SK-N-SH (cell line): Measurements from ENCODE around the gene SEC11A. TPM values are rescaled to one million over a fixed set of nuclear protein-coding genes. Genes with fewer than 3 reads are reported as not detected.
"Not testable (repeated sequence)": the region's sequence is repeated elsewhere in the genome, so short reads cannot be mapped to it uniquely, and the experiment has no call there.

Source experiments
- CTCF ChIA-PET: fragments of 300-600, 350-600 bp; formaldehyde crosslinking; extraction: SDS; loops from one replicate; lab custom pipeline; 2021; lab: Yijun Ruan, JAX
- POLR2A ChIA-PET: fragments of 350-600 bp; sonication (Branson Sonifier 250); formaldehyde crosslinking; extraction: SDS; loops from one replicate; lab custom pipeline; 2020; ENCODE audit warnings: antibody characterized with exemption, inconsistent platforms; lab: Yijun Ruan, JAX
- DNase-seq: peaks from one replicate; pipeline ENCODE4 v3.0.0; 2012
- H2AFZ ChIP-seq: fragments of 200-600 bp; sonication (generic); 2 replicates; pipeline ENCODE4 v1.8.1; 2016; ENCODE audit warnings: antibody characterized with exemption, mild to moderate bottlenecking, low read depth
- H3F3A ChIP-seq: fragments of 200-600 bp; sonication (generic); replicated peaks from 2 replicates; pipeline ENCODE3; 2016; ENCODE audit warnings: antibody characterized with exemption, mild to moderate bottlenecking; ENCODE audit not compliant: insufficient read depth
- H3K27ac ChIP-seq, 2 experiments: fragments of 200-500 bp in 1 of 2; fragments of 200-600 bp in 1 of 2; sonication (Bioruptor generic) in 1 of 2; sonication (generic), shearing (Covaris generic) in 1 of 2; 2 replicates each; pipeline versions ENCODE4 v1.5.1 to v1.6.1; 2014 to 2016; ENCODE audit warnings: low read depth in 2 of 2, inconsistent platforms in 1 of 2, low read length in 1 of 2, mild to moderate bottlenecking in 1 of 2, mixed read lengths in 1 of 2
- H3K27me3 ChIP-seq: fragments of 200-600 bp; sonication (generic), shearing (Covaris generic); 2 replicates; pipeline ENCODE4 v1.6.1; 2016; ENCODE audit warnings: mixed run types; ENCODE audit not compliant: insufficient read depth
- H3K36me3 ChIP-seq, 2 experiments: fragments of 200-500 bp in 1 of 2; fragments of 200-600 bp in 1 of 2; sonication (Bioruptor generic) in 1 of 2; sonication (generic) in 1 of 2; replicated peaks in 1 of 2; 2 replicates each; pipeline versions ENCODE3 to v1.5.1; 2014 to 2016; ENCODE audit warnings: low read length in 1 of 2, mild to moderate bottlenecking in 1 of 2; ENCODE audit not compliant: insufficient read depth in 2 of 2, control insufficient read depth in 1 of 2
- H3K4me1 ChIP-seq, 2 experiments: fragments of 200-500 bp in 1 of 2; fragments of 200-600 bp in 1 of 2; sonication (Bioruptor generic) in 1 of 2; sonication (generic), shearing (Covaris generic) in 1 of 2; 2 replicates each; pipeline versions ENCODE4 v1.5.1 to v1.6.1; 2014 to 2016; ENCODE audit warnings: low read depth in 1 of 2, low read length in 1 of 2, mixed run types in 1 of 2; ENCODE audit not compliant: insufficient read depth in 2 of 2, control insufficient read depth in 1 of 2
- H3K4me2 ChIP-seq: fragments of 200-600 bp; sonication (generic), shearing (Covaris generic); 2 replicates; pipeline ENCODE4 v1.6.1; 2017; ENCODE audit warnings: mixed run types
- H3K4me3 ChIP-seq, 2 experiments: fragments of 200-500 bp in 1 of 2; fragments of 200-600 bp in 1 of 2; sonication (Bioruptor generic) in 1 of 2; sonication (generic), shearing (Covaris generic) in 1 of 2; 2 replicates each; pipeline versions ENCODE4 v1.5.1 to v1.8.1; 2014 to 2016; ENCODE audit warnings: low read depth in 2 of 2, inconsistent platforms in 1 of 2, low read length in 1 of 2, mild to moderate bottlenecking in 1 of 2, mixed read lengths in 1 of 2, moderate library complexity in 1 of 2
- H3K79me2 ChIP-seq: fragments of 200-600 bp; sonication (generic); 2 replicates; pipeline ENCODE4 v1.8.1; 2017; ENCODE audit warnings: mild to moderate bottlenecking; ENCODE audit not compliant: insufficient read depth
- H3K9ac ChIP-seq: fragments of 200-600 bp; sonication (generic); 2 replicates; pipeline ENCODE4 v1.6.1; 2017; ENCODE audit warnings: mixed run types
- H3K9me2 ChIP-seq: fragments of 200-600 bp; sonication (generic); 2 replicates; pipeline ENCODE4 v1.6.1; 2017; ENCODE audit warnings: mixed run types
- H3K9me3 ChIP-seq: fragments of 200-600 bp; sonication (generic); 2 replicates; pipeline ENCODE4 v1.6.1; 2017; ENCODE audit warnings: mixed run types, mild to moderate bottlenecking, moderate library complexity
- H4K20me1 ChIP-seq: fragments of 200-600 bp; sonication (generic); 2 replicates; pipeline ENCODE4 v1.6.1; 2017; ENCODE audit warnings: mild to moderate bottlenecking, mixed run types; ENCODE audit not compliant: insufficient read depth
- FOSL2 ChIP-seq: IDR thresholded peaks from 2 replicates; pipeline ENCODE4 v1.4.0; 2012; ENCODE audit warnings: low read depth, mild to moderate bottlenecking, moderate library complexity, borderline replicate concordance
- GABPA ChIP-seq: IDR thresholded peaks from 2 replicates; pipeline ENCODE4 v1.4.0; 2012; ENCODE audit warnings: low read depth, mild to moderate bottlenecking
- MEF2A ChIP-seq: IDR thresholded peaks from 2 replicates; pipeline ENCODE4 v1.4.0; 2012; ENCODE audit warnings: low read depth, borderline replicate concordance
- MXI1 ChIP-seq: IDR thresholded peaks from 2 replicates; pipeline ENCODE4 v1.6.1; 2012; ENCODE audit warnings: mild to moderate bottlenecking, low read depth, low read length, improper control_type of control experiment
- POLR2AphosphoS5 ChIP-seq: IDR thresholded peaks from 2 replicates; pipeline ENCODE4 v1.6.1; 2012; ENCODE audit warnings: low read depth, low read length
- SMC3 ChIP-seq: IDR thresholded peaks from 2 replicates; pipeline ENCODE4 v1.6.1; 2012; ENCODE audit warnings: low read depth, low read length, improper control_type of control experiment
- WGBS: methylation state at CpG from one replicate; pipeline ENCODE4 v1.1.6; 2017; ENCODE audit warnings: low lambda C conversion rate; 5-methylcytosine and 5-hydroxymethylcytosine counted together
- polyA plus RNA-seq, 3 experiments: library from polyadenylated mRNA; depleted of rRNA; stranded (reverse); fragments of >200 nt; gene quantifications; 2 replicates each; pipeline ENCODE4 v1.2.3, GENCODE V29; 2012
- TF ChIP-seq, protein P1 (sequence below): fragments of 200-600 bp; sonication (generic); IDR thresholded peaks from 2 replicates; pipeline ENCODE4 v1.6.1; 2017; ENCODE audit warnings: antibody characterized with exemption, mild to moderate bottlenecking, moderate library complexity
- TF ChIP-seq, protein P2 (sequence below): fragments of 150-350 bp; IDR thresholded peaks from 2 replicates; pipeline ENCODE4 v1.6.1; 2017; ENCODE audit warnings: antibody characterized with exemption, low read length, low read depth, borderline replicate concordance
- TF ChIP-seq, protein P3 (sequence below): IDR thresholded peaks from 2 replicates; pipeline ENCODE4 v1.6.1; 2012; ENCODE audit warnings: mild to moderate bottlenecking, low read depth, low read length, moderate library complexity

SEC11A gene
- polyA plus RNA-seq, 1 of the 3 experiments (the other 2 are of a cell fraction), result 107 TPM

DNA sequence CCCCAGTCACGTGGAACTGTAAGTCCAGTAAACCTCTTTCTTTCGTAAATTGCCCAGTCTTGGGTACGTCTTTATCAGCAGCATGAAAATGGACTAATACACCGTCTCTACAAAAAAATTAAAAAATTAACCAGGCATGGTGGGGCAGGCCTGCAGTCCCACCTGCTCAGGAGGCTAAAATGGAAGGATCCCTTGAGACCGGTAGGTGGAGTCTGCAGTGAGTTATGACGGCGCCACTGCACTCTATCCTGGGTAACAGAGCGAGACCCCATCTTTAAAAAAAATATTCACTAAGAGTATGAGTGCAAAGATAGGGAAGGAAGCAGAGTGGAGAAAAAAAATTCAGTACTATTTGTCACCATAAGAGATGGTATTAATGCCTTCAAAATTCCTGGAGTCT lies 25.6 kb downstream of the SEC11A start (continued):
- TF ChIP-seq, protein P1, sequence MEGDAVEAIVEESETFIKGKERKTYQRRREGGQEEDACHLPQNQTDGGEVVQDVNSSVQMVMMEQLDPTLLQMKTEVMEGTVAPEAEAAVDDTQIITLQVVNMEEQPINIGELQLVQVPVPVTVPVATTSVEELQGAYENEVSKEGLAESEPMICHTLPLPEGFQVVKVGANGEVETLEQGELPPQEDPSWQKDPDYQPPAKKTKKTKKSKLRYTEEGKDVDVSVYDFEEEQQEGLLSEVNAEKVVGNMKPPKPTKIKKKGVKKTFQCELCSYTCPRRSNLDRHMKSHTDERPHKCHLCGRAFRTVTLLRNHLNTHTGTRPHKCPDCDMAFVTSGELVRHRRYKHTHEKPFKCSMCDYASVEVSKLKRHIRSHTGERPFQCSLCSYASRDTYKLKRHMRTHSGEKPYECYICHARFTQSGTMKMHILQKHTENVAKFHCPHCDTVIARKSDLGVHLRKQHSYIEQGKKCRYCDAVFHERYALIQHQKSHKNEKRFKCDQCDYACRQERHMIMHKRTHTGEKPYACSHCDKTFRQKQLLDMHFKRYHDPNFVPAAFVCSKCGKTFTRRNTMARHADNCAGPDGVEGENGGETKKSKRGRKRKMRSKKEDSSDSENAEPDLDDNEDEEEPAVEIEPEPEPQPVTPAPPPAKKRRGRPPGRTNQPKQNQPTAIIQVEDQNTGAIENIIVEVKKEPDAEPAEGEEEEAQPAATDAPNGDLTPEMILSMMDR, result no peak
- TF ChIP-seq MEF2A, result no peak
- no peak for TF ChIP-seq MXI1
- TF ChIP-seq POLR2AphosphoS5, result no peak
- TF ChIP-seq FOSL2, result no peak

DNA sequence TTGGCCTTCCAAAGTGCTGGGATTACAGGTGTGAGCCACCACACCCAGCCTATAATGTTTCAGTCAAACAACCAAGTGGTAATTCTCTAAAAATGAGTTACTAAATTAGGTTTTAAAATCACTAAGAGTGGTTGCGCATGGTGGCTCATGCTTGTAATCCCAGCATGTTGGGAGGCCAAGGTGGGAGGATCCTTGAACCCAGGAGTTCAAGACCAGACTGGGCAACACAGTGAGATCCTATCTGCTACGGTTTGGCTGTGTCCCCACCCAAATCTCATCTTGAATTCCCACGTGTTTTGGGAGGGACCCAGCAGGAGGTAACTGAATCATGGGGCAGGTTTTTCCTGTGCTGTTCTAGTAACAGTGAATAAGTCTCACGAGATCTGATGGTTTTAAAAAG lies 26.1 kb downstream of the SEC11A start:
- Histone ChIP-seq H3F3A (peaks cover 37% of the 10 kb centered on the region), H3K9me2 (no peaks in the 10 kb centered on the region), H3K9ac (no peak overlapping the region), H4K20me1 (peaks cover 17% of the 10 kb centered on the region), H3K4me1 (no peaks in the 10 kb centered on the region; a peak in 1 of 4 replicates), H3K4me2 (no peak overlapping the region), H3K36me3 (peaks cover 15 to 64% of the 10 kb centered on the region in 2 experiments), H3K79me2 (peaks cover 77% of the 10 kb centered on the region), H3K9me3 (no peaks in the 10 kb centered on the region), H2AFZ (no peak overlapping the region), H3K27ac (no peak overlapping the region), H3K27me3 (no peaks in the 10 kb centered on the region), H3K4me3 (no peak overlapping the region)
- DNase-seq, result no peak
- POLR2A ChIA-PET, result no interaction called here
- WGBS, result 95% methylated on average over 4 of the region's 4 CpGs
- TF ChIP-seq POLR2AphosphoS5, result no peak
- TF ChIP-seq, protein P2, sequence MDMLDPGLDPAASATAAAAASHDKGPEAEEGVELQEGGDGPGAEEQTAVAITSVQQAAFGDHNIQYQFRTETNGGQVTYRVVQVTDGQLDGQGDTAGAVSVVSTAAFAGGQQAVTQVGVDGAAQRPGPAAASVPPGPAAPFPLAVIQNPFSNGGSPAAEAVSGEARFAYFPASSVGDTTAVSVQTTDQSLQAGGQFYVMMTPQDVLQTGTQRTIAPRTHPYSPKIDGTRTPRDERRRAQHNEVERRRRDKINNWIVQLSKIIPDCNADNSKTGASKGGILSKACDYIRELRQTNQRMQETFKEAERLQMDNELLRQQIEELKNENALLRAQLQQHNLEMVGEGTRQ, result no peak
- TF ChIP-seq, protein P1, result no peak
- TF ChIP-seq GABPA, result no peak
- TF ChIP-seq, protein P3, sequence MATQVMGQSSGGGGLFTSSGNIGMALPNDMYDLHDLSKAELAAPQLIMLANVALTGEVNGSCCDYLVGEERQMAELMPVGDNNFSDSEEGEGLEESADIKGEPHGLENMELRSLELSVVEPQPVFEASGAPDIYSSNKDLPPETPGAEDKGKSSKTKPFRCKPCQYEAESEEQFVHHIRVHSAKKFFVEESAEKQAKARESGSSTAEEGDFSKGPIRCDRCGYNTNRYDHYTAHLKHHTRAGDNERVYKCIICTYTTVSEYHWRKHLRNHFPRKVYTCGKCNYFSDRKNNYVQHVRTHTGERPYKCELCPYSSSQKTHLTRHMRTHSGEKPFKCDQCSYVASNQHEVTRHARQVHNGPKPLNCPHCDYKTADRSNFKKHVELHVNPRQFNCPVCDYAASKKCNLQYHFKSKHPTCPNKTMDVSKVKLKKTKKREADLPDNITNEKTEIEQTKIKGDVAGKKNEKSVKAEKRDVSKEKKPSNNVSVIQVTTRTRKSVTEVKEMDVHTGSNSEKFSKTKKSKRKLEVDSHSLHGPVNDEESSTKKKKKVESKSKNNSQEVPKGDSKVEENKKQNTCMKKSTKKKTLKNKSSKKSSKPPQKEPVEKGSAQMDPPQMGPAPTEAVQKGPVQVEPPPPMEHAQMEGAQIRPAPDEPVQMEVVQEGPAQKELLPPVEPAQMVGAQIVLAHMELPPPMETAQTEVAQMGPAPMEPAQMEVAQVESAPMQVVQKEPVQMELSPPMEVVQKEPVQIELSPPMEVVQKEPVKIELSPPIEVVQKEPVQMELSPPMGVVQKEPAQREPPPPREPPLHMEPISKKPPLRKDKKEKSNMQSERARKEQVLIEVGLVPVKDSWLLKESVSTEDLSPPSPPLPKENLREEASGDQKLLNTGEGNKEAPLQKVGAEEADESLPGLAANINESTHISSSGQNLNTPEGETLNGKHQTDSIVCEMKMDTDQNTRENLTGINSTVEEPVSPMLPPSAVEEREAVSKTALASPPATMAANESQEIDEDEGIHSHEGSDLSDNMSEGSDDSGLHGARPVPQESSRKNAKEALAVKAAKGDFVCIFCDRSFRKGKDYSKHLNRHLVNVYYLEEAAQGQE, result no peak
- TF ChIP-seq SMC3, result no peak
- CTCF ChIA-PET, result no interaction called here

DNA sequence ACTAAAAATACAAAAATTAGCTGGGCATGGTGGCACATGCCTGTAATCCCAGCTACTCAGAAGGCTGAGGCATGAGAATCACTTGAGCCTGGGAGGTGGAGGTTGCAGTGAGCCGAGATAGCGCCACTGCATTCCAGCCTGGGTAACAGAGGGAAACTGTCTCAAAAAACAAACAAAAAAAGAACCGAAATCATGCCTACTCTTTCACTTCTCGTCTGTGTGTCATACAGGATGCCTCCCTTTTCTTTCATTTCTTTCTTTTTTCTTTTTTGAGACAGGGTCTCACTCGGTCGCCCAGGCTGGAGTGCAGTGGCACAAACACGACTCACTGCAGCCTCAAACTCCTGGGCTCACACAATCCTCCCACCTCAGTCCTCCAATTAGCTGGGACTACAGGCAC lies 29.5 kb downstream of the SEC11A start:
- H3K27me3 ChIP-seq, H3K4me2 ChIP-seq, H2AFZ ChIP-seq, H3K4me1 ChIP-seq, DNase-seq, H4K20me1 ChIP-seq, H3K9me3 ChIP-seq, H3K4me3 ChIP-seq, H3K9ac ChIP-seq, H3K9me2 ChIP-seq, CTCF ChIA-PET, POLR2A ChIA-PET: not testable (repeated sequence)
- WGBS, result 93% methylated on average over 7 of the region's 7 CpGs
- peaks cover 74% of the 10 kb centered on the region for H3K79me2 ChIP-seq
- peaks cover 35% of the 10 kb centered on the region for H3F3A ChIP-seq
- peak overlapping the region in 1 of 2 experiments; percentile 56; a peak in 1 of 4 replicates for H3K27ac ChIP-seq
- H3K36me3 ChIP-seq, result peaks cover 15 to 84% of the 10 kb centered on the region in 2 experiments
